ENCODE data around the gene SLC35G6. TPM values are rescaled to one million over a fixed set of nuclear protein-coding genes. Genes with fewer than 3 reads are reported as not detected.

SLC35G6 gene
- polyA plus RNA-seq, 3 donors, result not detected

- WGBS, 3 donors, result 31 to 47% (median 36%) methylated on average over 10 of the region's 10 CpGs
- H3K27ac ChIP-seq (ENCODE audit: low read depth, low read length), result no peak overlapping the region
Observed at GRCh38 chr17:7523033-7523432, 41.8 kb downstream of the SLC35G6 start.

- H3K27ac ChIP-seq (ENCODE audit: low read depth, low read length), result no peak overlapping the region
Observed at GRCh38 chr17:7528842-7529241, 47.6 kb downstream of the SLC35G6 start.

GRCh38 chr17:7530023-7530900 lies 49.0 kb downstream of the SLC35G6 start:
- H3K27ac ChIP-seq (ENCODE audit: low read depth, low read length), result no peak overlapping the region
- WGBS, 3 donors, result 88 to 91% (median 89%) methylated on average over 5 to 6 of the region's 6 CpGs

Other genes starting within 250 kb of the SLC35G6 start
- 10 to 100 TPM in 2 of 3 donors, 1 to 10 TPM in 1; 9.9 to 31.3 (median 17.2) TPM for gene DVL2, start 246.9 kb upstream of the SLC35G6 start, polyA plus RNA-seq
- gene PHF23, start 242.0 kb upstream of the SLC35G6 start, polyA plus RNA-seq, result 10 to 100 TPM; 11.5 to 29.4 (median 24.4) TPM
- gene GABARAP, start 239.0 kb upstream of the SLC35G6 start, polyA plus RNA-seq, result 1,000 to 10,000 TPM in 1 of 3 donors, 100 to 1,000 TPM in 2; 485 to 1,093 (median 668) TPM
- gene CTDNEP1, start 229.7 kb upstream of the SLC35G6 start, polyA plus RNA-seq, result 10 to 100 TPM; 53.1 to 94.1 (median 91.8) TPM
- 10 to 100 TPM; 19.0 to 64.1 (median 40.3) TPM for gene ELP5, start 229.2 kb upstream of the SLC35G6 start, polyA plus RNA-seq
- 10 to 100 TPM in 1 of 3 donors, 1 to 10 TPM in 2; 4.8 to 88.9 (median 6.7) TPM for gene CLDN7, start 219.0 kb upstream of the SLC35G6 start, polyA plus RNA-seq
- gene SLC2A4, start 199.7 kb upstream of the SLC35G6 start, polyA plus RNA-seq, result 10 to 100 TPM; 10.2 to 41.8 (median 31.4) TPM
- 1 to 10 TPM in 2 of 3 donors, under 1 TPM in 1; 0.95 to 6.0 (median 2.2) TPM for gene YBX2, start 186.8 kb upstream of the SLC35G6 start, polyA plus RNA-seq
- 100 to 1,000 TPM; 204 to 587 (median 428) TPM for gene EIF5A, start 173.8 kb upstream of the SLC35G6 start, polyA plus RNA-seq
- 10 to 100 TPM; 40.1 to 55.5 (median 47.5) TPM for gene GPS2, start 166.1 kb upstream of the SLC35G6 start, polyA plus RNA-seq
- gene NEURL4, start 152.1 kb upstream of the SLC35G6 start, polyA plus RNA-seq, result 10 to 100 TPM; 11.8 to 25.2 (median 17.9) TPM
- 10 to 100 TPM in 1 of 3 donors, 1 to 10 TPM in 2; 4.0 to 12.7 (median 5.2) TPM for gene ACAP1, start 144.9 kb upstream of the SLC35G6 start, polyA plus RNA-seq
- gene KCTD11, start 129.3 kb upstream of the SLC35G6 start, polyA plus RNA-seq, result 10 to 100 TPM in 1 of 3 donors, 1 to 10 TPM in 2; 6.3 to 11.2 (median 9.9) TPM
- gene TMEM95, start 126.3 kb upstream of the SLC35G6 start, polyA plus RNA-seq, result not detected
- 1 to 10 TPM; 2.1 to 8.0 (median 5.5) TPM for gene TNK1, start 100.4 kb upstream of the SLC35G6 start, polyA plus RNA-seq
- 10 to 100 TPM; 15.1 to 48.2 (median 42.3) TPM for gene PLSCR3, start 86.9 kb upstream of the SLC35G6 start, polyA plus RNA-seq
- 100 to 1,000 TPM in 2 of 3 donors, 10 to 100 TPM in 1; 86.0 to 252 (median 173) TPM for gene TMEM256, start 77.3 kb upstream of the SLC35G6 start, polyA plus RNA-seq
- gene NLGN2, start 73.6 kb upstream of the SLC35G6 start, polyA plus RNA-seq, result 10 to 100 TPM in 2 of 3 donors, 1 to 10 TPM in 1; 2.9 to 11.4 (median 10.5) TPM
- gene SPEM1, start 61.1 kb upstream of the SLC35G6 start, polyA plus RNA-seq, result not detected
- not detected for gene SPEM2, start 55.8 kb upstream of the SLC35G6 start, polyA plus RNA-seq
- gene SPEM3, start 52.6 kb upstream of the SLC35G6 start, polyA plus RNA-seq, result not detected
- gene TMEM102, start 46.0 kb upstream of the SLC35G6 start, polyA plus RNA-seq, result 1 to 10 TPM in 2 of 3 donors, under 1 TPM in 1; 0.79 to 5.2 (median 1.9) TPM
- 1 to 10 TPM in 1 of 3 donors, under 1 TPM in 2; 0.28 to 4.6 (median 0.86) TPM for gene FGF11, start 41.9 kb upstream of the SLC35G6 start, polyA plus RNA-seq
- gene CHRNB1, start 36.4 kb upstream of the SLC35G6 start, polyA plus RNA-seq, result 10 to 100 TPM in 2 of 3 donors, 1 to 10 TPM in 1; 5.0 to 14.2 (median 12.7) TPM
- 10 to 100 TPM; 17.4 to 45.0 (median 32.9) TPM for gene ZBTB4, start 1.8 kb upstream of the SLC35G6 start, polyA plus RNA-seq
- gene POLR2A, start 2.9 kb downstream of the SLC35G6 start, polyA plus RNA-seq, result 10 to 100 TPM; 20.9 to 35.4 (median 24.6) TPM
- gene TNFSF12, start 67.6 kb downstream of the SLC35G6 start, polyA plus RNA-seq, result 100 to 1,000 TPM in 1 of 3 donors, 10 to 100 TPM in 2; 19.6 to 100 (median 49.9) TPM
- gene TNFSF13, start 77.3 kb downstream of the SLC35G6 start, polyA plus RNA-seq, result 10 to 100 TPM; 19.3 to 42.6 (median 26.5) TPM
- 10 to 100 TPM; 25.1 to 52.1 (median 43.0) TPM for gene SENP3, start 80.5 kb downstream of the SLC35G6 start, polyA plus RNA-seq
- 100 to 1,000 TPM in 1 of 3 donors, 10 to 100 TPM in 2; 19.4 to 111 (median 99.0) TPM for gene CD68, start 98.2 kb downstream of the SLC35G6 start, polyA plus RNA-seq
- 10 to 100 TPM; 31.7 to 72.2 (median 50.2) TPM for gene MPDU1, start 102.4 kb downstream of the SLC35G6 start, polyA plus RNA-seq
- gene SOX15, start 108.6 kb downstream of the SLC35G6 start, polyA plus RNA-seq, result 1 to 10 TPM in 1 of 3 donors, under 1 TPM in 2; 0.21 to 2.7 (median 0.46) TPM
- 10 to 100 TPM; 14.7 to 29.9 (median 23.3) TPM for gene FXR2, start 133.5 kb downstream of the SLC35G6 start, polyA plus RNA-seq
- gene SAT2, start 146.4 kb downstream of the SLC35G6 start, polyA plus RNA-seq, result 100 to 1,000 TPM in 2 of 3 donors, 10 to 100 TPM in 1; 93.7 to 142 (median 130) TPM
- gene SHBG, start 148.7 kb downstream of the SLC35G6 start, polyA plus RNA-seq, result under 1 TPM; 0.32 to 0.67 (median 0.45) TPM
- 1 to 10 TPM in 2 of 3 donors, under 1 TPM in 1; 0.51 to 2.2 (median 1.5) TPM for gene ATP1B2, start 169.5 kb downstream of the SLC35G6 start, polyA plus RNA-seq
- gene TP53, start 206.0 kb downstream of the SLC35G6 start, polyA plus RNA-seq, result 10 to 100 TPM; 13.5 to 17.8 (median 16.6) TPM
- 1 to 10 TPM; 2.8 to 5.6 (median 5.0) TPM for gene WRAP53, start 207.0 kb downstream of the SLC35G6 start, polyA plus RNA-seq
- 1 to 10 TPM in 1 of 3 donors, under 1 TPM in 2; 0.54 to 1.1 (median 0.89) TPM for gene EFNB3, start 223.8 kb downstream of the SLC35G6 start, polyA plus RNA-seq
- under 1 TPM; 0.03 to 0.79 (median 0.19) TPM for gene DNAH2, start 236.3 kb downstream of the SLC35G6 start, polyA plus RNA-seq